ENCODE results near the gene CALHM6. TPM values are rescaled to one million over a fixed set of nuclear protein-coding genes. Genes with fewer than 3 reads are reported as not detected.
A peak's percentile ranks its signal among the peaks of the same experiment; 100 is the strongest.

CALHM6 gene
- total RNA-seq, 2 donors from 2014 or later = 1.3 to 2.3 TPM

GRCh38 chr6:116512111-116512559, 51.0 kb downstream of the CALHM6 start:
- 60 to 67% methylated on average over 4 of the region's 4 CpGs for WGBS, 2 donors
- intact Hi-C loops (cut with DNase I) = no loop called here
- no peaks in the 10 kb centered on the region for H3K36me3 ChIP-seq (replicated peaks in 1 of 2; ENCODE audit: insufficient read depth in 1 of 2, low read depth in 2 of 2)
- no peak overlapping the region for H3K4me3 ChIP-seq
- H3K4me1 ChIP-seq = no peaks in the 10 kb centered on the region
- no peaks in the 10 kb centered on the region for H3K9me3 ChIP-seq
- H3K27ac ChIP-seq = peak overlapping the region in 3 of 4 donors; percentile 34 to 47 (median 42)
- no peak for DNase-seq
- no peaks in the 10 kb centered on the region for H3K27me3 ChIP-seq
- TF ChIP-seq CTCF (IDR thresholded peaks at IDR 0.05) (no peak), POLR2A (IDR thresholded peaks at IDR 0.05) (no peak)
- ATAC-seq = no peak

DNA sequence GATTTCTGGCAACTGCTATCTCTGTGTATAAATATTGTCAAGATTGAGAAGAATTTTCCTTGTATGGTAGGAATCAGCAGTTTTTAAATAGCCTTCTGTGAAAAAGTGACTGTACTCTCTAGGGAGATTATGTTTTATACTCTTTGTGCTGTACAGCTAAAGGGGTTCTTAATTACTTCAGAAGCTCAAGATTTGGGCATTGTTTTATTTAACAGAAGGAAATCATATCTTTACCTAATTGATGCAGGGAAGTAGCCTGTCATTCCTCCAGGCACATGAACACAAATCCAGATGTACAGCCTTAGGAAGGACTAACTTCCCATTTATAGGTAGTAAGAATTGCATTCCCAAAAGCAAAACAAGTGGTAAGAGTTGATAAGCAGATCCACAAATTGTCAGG, 51.6 kb downstream of the CALHM6 start:
- Histone ChIP-seq H3K4me3 (no peak overlapping the region), H3K36me3 (replicated peaks in 1 of 2; ENCODE audit: insufficient read depth in 1 of 2, low read depth in 2 of 2) (no peaks in the 10 kb centered on the region), H3K9me3 (no peaks in the 10 kb centered on the region), H3K4me1 (no peaks in the 10 kb centered on the region), H3K27me3 (no peaks in the 10 kb centered on the region), H3K27ac (no peak overlapping the region)
- DNase-seq (no peak), ATAC-seq (no peak)
- TF ChIP-seq POLR2A (IDR thresholded peaks at IDR 0.05) (no peak), CTCF (IDR thresholded peaks at IDR 0.05) (no peak)
- intact Hi-C loops (cut with DNase I) = no loop called here

Other genes starting within 250 kb of the CALHM6 start
- gene TSPYL4, start 207.3 kb upstream of the CALHM6 start, total RNA-seq = 10 to 100 TPM in 1 of 2 donors, 1 to 10 TPM in 1; 8.6 to 12.7 TPM
- 10 to 100 TPM; 44.1 to 45.2 TPM for gene TSPYL1, start 181.4 kb upstream of the CALHM6 start, total RNA-seq
- gene DSE, start 90.4 kb upstream of the CALHM6 start, total RNA-seq = 10 to 100 TPM in 1 of 2 donors, 1 to 10 TPM in 1; 8.6 to 14.0 TPM
- under 1 TPM; 0.33 to 0.52 TPM for gene CALHM5, start 50.3 kb downstream of the CALHM6 start, total RNA-seq
- not detected for gene TRAPPC3L, start 84.3 kb downstream of the CALHM6 start, total RNA-seq
- gene CALHM4, start 92.4 kb downstream of the CALHM6 start, total RNA-seq = not detected
- 10 to 100 TPM; 21.4 to 28.0 TPM for gene RWDD1, start 110.1 kb downstream of the CALHM6 start, total RNA-seq
- 1 to 10 TPM in 1 of 2 donors, not detected in 1; 2.6 TPM for gene RSPH4A, start 155.1 kb downstream of the CALHM6 start, total RNA-seq
- gene ZUP1, start 207.4 kb downstream of the CALHM6 start, total RNA-seq = 1 to 10 TPM; 3.3 to 7.5 TPM
- 1 to 10 TPM; 3.1 to 3.3 TPM for gene KPNA5, start 219.8 kb downstream of the CALHM6 start, total RNA-seq

All from body of pancreas (tissue), 4 donors.